HG03520 (cell line): Measurements from ENCODE around the gene NAV2.
A peak's percentile ranks its signal among the peaks of the same experiment; 100 is the strongest.
"Not testable (repeated sequence)": the region's sequence is repeated elsewhere in the genome, so short reads cannot be mapped to it uniquely, and the experiment has no call there.

ENCODE experiments used
- ATAC-seq: cut with Tn5 transposase; IDR thresholded peaks from one replicate; pipeline ENCODE4 v1.9.1; 2021; ENCODE audit warnings: mild to moderate bottlenecking, moderate library complexity; ENCODE audit not compliant: unreplicated experiment

NAV2 gene

DNA sequence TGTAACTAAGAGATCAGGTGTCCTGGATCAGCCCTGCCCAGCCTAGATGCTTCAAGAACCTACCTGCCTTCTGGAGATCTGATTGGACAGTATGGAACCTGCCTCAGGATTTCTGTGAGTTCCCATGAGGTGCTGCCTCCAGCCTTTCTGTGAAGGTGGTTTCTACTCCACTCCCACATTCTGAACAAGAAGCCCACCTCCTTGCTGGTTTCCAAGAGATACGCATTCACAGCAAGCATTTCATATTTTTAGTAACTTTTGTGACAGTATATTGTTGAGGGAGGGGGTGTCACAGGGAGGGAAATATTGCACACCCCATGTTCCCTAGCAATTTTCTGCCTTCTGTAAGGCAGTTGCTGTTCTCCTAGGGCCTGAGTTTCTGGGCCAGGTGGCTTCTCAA is 204.4 kb downstream of the NAV2 start:
- no peak for ATAC-seq

DNA sequence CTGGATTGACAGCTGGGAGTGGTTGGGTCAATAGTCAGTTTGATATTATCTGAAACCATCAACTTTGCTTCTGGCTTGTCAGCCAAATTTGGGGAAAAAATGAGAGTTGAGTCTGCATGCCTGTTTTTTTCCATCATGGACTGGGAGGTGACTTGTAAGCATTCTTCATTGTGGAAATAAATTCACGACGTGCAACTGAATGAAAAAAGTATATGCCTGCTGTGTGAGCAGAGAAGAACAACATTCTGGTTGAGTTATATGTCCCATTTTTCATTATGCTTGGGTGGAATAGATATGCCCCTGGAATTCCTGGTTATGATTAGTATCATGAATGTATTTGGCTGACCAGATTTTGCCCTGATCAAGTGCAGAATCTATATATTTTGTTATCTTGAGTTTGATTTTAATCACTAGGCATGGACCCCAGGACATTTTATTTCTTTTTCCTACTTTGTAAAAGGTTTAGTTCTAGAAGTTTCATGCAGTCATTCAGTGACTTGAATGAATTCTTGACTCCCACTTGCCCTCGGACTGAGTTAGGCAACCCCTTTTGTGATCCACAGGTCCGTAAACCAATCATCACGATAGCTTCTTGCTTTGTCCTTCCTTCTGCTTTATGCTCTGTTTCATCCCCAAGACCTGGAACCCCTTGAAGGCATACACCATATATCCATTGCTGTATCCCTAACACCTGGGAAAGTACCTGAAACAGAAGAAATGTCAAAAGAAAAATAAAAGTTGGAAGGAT is 205.8 kb downstream of the NAV2 start:
- ATAC-seq: no peak

DNA sequence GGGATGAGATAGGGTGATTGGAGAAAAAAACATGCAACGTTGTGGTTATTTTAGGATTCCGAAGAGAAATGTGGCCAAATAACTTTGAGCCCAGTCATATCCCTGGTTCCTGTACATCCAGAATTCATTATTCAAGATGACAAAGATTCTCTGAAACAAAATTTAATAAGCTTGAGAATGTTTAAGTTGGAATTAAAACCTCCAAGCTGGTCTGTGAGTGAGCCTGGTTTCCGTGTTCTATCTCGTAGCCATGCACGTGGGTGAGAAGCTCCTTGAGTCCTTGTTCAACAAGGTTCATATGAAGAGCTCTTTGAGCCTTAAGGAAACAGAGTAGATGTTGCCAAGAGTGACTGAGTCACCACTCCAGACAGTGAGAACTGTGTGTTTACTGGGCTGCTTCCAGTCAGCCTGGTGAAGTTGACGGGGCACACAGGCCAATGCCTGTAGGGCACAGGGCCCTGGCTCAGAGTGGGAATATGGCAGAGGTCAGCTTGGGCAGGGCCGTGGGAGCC is 206.5 kb downstream of the NAV2 start:
- no peak for ATAC-seq

DNA sequence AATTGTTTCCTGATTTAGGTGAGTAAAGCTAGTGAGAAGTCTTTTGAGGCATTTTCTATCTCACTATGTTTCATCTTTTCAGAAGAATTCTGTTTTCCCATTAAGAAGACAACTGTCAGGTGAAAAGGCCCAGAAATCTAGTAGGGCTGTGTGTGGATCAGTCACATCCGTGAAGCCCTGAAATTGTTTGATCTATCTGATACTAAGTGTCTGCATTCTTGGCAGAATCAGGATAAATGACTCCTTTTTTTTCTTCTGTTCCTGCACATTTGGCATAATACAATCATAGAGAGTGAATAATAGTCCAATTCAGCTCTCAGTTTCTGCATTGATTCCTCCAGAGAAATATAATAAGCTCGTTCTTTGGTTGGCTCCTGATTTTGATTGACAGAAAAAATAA is 208.3 kb downstream of the NAV2 start:
- no peak for ATAC-seq

DNA sequence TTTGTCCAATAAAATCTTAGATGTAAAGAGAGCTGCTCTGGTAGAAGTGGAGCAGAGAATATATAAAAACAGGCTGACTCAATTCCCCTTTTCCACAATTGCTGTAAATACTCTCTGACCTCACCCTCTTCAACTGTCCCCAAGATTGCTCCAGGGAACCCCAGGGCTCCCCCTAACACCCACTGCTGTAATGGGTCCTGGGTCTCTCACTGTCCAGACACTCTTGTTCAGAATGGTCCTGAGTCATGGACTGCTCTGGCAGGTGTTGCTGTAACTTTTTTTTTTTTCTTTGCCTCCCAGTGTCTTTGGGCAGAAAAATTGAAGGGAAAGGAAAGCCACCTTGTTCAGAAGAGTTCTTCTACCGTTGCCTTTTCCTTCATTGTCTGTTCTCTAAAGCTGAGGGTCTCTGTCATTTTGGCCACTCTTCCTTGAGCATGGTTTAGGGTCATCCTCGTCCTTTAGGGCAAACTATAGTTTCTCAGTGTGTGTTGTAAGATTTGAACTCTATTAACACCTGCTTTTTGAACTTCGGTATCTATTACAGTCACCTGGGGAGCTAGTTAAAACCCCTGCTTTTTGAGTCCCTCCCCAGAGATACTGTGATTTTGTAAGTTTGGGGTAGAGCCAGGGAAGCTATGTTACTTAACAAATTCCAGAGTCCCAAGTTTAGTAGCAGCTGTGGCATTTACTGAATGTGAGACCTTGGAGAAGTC is 209.5 kb downstream of the NAV2 start:
- no peak for ATAC-seq

DNA sequence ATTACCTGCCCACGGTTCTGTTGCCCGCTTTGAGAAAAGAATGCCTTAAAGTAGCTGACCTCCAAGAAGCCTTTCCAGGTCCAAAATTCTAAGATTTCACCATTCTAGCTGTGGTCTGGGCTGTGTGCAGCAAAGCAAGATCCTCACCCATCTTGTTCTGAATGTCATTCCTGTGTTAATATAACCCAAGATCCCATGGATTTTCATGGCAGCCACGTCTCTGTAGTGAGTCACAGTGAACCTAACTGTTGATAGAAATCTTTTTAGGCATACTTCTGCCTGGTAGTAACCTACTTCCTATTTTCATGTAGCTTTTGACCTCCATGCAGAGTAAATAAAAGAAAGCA is 210.0 kb downstream of the NAV2 start:
- ATAC-seq: no peak

DNA sequence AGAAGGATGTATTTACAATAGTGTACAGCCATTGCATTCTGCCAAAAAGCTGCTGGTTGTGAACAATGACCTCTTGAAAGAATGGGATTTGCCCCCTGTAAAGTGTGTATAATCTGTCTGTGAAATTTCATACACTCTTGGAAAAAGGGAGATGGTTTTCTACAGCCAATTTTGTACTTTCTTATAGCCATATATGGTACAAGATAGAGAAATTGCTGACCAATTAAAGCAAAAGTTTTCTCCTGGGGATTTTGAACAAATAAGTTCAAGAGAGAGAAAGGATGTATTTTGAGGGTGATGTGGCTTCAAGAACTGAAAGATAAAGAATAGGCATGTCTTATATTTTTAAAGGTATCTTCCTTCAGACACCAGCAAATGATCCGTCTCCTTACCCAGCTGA is 211.0 kb downstream of the NAV2 start:
- no peak for ATAC-seq

DNA sequence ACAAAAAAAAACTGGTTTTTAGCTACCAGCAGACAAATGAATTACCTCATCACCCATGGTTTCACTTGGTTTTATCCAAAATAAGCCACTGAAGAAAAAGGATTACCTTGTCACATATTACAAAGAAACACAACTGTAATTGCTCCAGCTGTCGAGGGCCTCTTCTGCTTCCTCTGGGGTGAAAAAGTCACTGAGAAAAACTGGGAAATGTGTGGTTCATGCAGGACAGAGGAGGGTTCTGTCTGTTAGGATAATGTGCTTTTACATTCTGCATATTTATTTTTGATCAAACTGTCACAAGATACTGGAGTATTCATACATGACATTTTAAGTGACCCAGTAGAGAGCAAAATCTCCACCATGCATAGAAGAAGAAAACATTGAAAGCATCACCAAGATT is 211.7 kb downstream of the NAV2 start:
- no peak for ATAC-seq

DNA sequence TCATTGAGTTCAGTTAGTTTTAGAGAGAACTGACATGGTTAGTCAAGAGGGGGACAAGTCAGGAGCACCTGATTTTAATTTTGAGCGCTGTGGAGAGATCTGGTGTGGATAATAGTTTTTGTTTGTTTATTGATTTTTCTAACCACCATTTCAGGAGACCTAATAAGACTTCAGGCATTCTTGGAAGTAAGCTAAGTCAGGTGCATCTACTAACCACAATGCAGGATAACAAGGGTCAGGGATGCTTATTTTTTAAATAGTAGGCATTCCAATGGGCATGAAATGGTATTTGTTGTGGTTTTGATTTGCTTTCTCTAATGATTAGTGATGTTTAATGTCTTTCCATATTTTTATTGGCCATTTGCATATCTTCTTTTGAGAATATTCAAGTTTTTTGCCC is 212.1 kb downstream of the NAV2 start:
- ATAC-seq: no peak

DNA sequence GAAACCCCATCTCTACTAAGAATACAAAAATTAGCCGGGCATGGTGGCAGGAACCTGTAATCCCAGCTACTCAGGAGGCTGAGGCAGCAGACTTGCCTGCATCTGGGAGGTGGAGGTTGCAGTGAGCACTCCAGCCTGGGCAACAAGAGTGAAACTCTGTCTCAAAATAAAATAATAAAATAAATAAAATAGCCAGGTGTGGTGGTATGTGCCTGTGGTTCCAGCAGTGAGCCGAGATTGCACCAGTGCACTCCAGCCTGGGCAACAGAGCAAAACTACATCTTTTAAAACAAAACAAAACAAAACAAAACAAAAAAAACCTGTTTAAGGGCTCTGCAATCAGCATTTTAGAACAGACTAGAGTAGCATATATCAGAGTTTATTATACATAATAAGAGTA is 214.8 kb downstream of the NAV2 start:
- not testable (repeated sequence) for ATAC-seq

DNA sequence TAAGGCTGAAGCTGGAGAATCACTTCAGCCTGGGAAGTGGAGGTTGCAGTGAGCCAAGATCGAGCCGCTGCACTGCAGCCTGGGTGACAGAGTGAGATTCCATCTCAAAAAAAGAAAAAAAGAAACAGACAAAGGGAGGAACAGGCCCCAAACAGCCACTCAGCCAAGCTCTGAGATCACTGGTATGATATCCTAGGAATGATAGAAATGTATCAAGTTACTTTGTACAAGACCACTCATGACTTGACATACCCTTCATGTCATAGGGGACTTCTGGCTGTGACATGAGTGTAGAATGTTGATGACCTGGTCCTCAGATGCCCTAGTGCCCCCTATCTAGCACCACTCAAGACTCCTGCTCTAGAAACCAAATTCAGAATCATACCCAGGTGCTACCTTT is 216.5 kb downstream of the NAV2 start:
- no peak for ATAC-seq

DNA sequence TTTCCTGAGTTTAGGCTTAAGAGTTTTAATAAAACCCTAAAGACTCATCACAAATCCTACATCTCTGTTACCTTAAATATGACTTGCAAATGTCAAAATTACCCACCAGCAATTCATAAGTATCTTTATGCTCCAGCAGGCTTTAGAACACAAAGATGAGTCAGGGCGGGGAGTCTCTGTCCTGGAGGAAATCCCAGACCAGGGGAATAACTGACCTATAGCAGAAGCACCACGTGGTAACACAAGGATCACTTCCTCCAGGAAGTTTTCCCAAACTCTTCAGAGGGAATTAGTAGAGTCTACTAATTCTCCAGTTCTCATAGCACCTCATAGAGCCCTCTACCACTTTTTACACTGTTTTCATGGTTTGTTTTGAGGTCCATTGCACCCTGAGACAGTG is 217.0 kb downstream of the NAV2 start:
- no peak for ATAC-seq

DNA sequence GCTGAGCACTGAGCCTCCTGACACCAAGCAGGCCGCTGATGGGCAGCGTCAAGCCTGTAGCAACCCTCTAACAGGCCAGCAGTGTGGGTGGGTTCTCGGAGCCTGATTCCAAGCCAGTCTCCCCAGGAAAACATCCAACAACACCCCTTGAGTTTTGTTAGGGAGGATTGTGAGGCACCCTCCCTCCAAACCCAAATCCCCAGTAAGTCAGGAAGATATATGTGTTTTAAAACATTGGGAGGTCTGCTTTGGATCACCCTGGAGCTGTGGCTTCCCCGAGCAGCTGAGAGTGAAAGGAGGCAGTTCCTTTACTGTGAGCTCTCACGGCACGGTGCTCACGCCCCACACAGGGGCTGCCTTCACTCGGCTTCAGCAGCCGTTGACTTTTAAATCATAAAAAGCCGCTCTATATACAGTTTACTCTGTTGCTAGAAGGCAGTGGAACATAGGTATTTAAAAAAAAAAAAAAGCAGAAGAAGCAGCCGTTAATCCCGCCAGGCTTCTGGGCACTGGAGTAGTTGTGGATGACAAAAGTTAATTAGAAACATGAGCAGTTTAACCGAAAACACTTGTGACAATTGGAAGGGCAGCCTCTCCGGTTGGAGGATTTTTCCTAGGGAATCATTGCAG is 218.6 kb downstream of the NAV2 start:
- no peak for ATAC-seq

DNA sequence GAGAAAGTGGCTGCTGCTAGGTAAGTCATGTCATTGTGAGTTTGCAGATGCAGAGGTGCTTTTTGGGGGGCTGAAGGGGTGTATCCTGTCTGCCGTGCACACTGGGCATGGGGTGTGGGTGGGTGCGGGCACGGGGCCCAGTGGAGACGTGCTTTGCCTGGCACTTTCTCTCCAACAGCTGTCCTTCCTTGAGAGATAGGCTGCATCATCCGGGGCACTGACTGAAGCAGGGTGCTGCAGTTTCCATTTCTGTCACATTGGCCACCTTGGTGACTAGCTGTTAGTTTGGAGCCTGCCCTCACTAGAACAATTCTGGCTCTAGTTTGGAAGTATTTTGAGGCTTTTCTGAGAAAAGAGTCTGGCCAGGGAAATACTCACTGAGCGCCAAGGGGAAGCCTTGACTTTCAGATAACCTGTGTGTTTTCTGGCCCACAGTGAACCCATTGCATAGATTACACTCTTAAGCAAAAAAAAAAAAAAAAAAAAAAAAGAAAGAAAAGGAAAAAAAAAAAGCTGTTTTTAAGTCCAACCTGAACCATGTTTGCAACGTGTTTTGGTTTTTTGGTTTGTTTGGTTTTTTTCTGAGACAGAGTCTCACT is 219.2 kb downstream of the NAV2 start:
- no peak for ATAC-seq

DNA sequence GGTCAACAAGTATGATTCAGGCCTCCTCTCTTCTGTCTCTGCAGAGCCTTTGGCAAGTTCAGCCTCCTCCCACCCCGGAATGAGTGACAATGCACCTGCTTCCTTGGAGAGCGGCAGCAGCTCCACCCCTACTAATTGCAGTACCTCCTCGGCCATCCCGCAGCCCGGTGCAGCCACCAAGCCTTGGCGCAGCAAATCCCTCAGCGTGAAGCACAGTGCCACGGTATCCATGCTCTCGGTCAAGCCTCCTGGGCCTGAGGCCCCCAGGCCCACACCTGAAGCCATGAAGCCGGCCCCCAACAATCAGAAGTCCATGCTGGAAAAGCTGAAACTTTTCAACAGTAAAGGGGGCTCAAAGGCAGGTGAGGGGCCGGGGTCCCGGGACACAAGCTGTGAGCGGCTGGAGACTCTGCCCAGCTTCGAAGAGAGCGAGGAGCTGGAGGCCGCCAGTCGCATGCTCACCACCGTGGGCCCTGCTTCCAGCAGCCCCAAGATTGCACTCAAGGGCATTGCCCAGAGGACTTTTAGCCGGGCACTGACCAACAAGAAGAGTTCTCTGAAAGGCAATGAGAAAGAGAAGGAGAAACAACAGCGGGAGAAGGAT is 220.6 kb downstream of the NAV2 start:
- no peak for ATAC-seq

DNA sequence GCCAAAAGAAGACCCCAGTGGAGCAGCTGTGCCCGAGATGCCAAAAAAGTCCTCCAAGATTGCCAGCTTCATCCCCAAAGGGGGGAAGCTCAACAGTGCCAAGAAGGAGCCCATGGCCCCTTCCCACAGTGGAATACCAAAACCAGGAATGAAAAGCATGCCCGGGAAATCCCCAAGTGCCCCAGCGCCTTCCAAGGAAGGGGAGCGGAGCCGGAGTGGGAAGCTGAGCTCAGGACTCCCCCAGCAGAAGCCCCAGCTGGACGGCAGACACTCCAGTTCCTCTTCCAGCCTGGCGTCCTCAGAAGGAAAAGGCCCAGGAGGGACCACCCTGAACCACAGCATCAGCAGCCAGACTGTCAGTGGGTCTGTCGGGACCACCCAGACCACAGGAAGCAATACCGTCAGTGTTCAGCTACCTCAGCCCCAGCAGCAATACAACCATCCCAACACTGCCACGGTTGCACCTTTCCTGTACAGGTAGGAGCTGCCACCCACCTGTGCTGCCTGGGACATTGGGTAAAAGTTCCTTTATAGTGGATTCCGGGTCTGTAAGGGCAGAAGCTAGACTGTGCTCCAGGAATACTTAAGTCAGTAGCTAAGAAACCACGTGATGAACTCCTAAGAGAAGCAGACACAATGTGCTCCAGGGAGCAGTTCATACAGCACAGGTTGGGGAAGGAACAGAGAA is 221.3 kb downstream of the NAV2 start:
- ATAC-seq: no peak

DNA sequence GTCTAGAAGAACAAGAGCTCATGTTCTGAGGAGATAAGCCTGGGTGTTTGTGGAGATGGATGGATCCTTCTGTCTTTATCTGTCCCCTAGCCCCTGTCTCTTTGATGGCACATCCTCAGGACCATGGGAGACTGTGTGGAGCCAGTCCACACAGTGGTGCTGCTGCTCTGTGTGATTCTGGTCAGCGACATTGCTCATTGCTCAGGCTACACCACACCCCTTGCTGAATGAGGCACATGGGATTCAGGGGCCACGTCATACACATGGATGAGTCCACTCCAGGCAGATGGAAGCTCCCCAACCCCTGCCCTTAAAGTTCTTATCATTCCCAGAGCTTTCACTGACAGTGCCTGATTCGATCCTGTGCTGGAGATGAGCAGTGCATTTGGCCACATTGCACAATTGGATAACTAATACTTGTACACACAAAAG is 222.2 kb downstream of the NAV2 start:
- no peak for ATAC-seq

DNA sequence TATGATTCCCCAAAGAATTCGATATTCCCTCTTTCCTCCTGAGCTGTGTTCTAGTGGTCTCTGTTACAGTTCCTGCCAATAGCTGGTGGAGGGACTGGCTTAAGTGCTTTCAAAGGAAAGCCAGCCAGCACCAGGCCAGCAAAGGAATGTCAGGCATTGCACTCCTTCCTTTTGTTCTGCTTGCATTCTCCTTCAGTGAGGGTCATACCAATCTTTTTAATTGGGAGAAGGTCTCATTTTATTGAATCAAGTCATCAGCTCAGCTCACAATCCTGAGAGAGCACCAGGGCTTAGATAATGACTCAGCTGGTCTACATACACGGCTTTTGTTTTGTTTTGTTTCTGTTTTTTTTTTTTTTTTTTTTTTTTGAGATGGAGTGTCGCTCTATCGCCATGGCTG is 222.9 kb downstream of the NAV2 start:
- no peak for ATAC-seq

DNA sequence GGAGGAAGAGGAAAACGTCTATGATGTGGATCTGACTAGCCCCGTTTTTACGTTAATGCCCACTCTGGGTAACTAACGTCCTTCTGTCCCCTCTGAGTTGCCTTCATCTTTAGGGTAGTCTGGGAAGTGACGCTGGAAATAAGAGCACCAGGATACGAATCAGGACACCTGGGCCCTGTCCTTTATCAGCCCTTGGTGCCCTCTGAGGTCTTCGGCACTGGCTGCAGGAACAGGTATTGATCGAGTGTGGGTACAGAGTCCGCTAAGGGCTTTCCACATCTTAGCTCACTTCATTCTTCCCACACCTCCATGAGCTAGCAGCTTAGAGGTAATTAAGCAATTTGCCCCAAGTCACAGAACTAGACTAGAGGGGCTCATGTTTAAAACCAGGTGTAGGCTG is 223.8 kb downstream of the NAV2 start:
- no peak for ATAC-seq

DNA sequence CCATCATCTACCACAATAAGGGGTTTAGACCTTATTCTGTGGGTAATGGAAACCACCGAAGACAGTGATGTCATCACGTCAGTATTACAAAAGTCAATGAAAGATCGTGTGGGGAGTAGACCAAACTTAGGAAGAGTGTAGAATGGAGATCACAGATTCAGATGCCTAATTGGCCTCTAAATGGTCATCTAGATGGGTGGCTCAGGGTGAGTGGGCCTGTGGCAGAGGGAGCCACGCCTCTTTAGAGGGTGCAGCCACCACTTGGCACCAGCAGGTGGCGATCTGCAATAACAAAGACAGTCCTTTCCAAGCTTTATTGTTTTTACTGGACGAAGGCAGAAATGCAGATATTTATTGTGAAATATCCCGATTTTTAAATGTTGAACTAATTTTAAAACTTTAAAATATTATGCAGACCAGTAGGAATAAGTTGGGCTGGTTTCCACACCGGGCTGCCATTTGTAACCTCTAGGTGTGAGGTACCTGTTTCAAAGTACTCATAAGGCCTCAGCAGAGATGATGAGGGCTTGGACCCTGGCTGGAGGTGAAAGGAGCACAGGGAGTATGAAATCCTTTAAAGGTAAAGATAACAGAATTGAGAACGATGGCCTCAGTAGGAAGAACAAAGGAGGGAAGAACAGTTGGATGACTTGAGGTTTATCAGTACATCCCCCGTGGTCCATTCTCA is 225.7 kb downstream of the NAV2 start:
- ATAC-seq: peak; percentile 77
